Right lobe of liver (tissue), 4 donors: ENCODE results near the gene DIP2C.

ENCODE experiments used
- CTCF ChIP-seq, 4 donors: fragments of 200-600 bp in 3 of 4; fragments of 450-650 bp in 1 of 4; IDR thresholded peaks; one replicate each; pipeline versions ENCODE4 v1.5.1 to v1.8.0; 2016 to 2022; ENCODE audit warnings: antibody characterized with exemption in 4 of 4, mild to moderate bottlenecking in 2 of 4
- POLR2A ChIP-seq: fragments of 450-650 bp; IDR thresholded peaks from one replicate; pipeline ENCODE4 v1.6.1; 2017; ENCODE audit warnings: antibody characterized with exemption, mild to moderate bottlenecking
- donor health status: DM: no; HTN: no; CAD: no.
- donor health status: DM: no; HTN: no; CAD: no.
- donor health status: DM: no; HTN: yes; CAD: no.

- TF ChIP-seq POLR2A (no peak), CTCF (IDR thresholded peaks at IDR 0.05) (no peak)
Measured at GRCh38 chr10:325282-325681, 364.2 kb downstream of the DIP2C start.
